HG03378 (cell line): ENCODE results near the gene LRRFIP2.
"Not testable (repeated sequence)": the region's sequence is repeated elsewhere in the genome, so short reads cannot be mapped to it uniquely, and the experiment has no call there.

Source experiments
- ATAC-seq: cut with Tn5 transposase; IDR thresholded peaks from one replicate; pipeline ENCODE4 v1.9.1; 2021; ENCODE audit warnings: mild to moderate bottlenecking, moderate library complexity; ENCODE audit not compliant: unreplicated experiment

Gene LRRFIP2

GRCh38 chr3:37189109-37189508 lies 14.7 kb upstream of the LRRFIP2 start:
- no peak for ATAC-seq

- no peak for ATAC-seq
These were observed 9.6 kb upstream of the LRRFIP2 start for GRCh38 chr3:37183976-37184375.

- no peak for ATAC-seq
These were observed 9.0 kb upstream of the LRRFIP2 start for GRCh38 chr3:37183375-37183831.

- ATAC-seq = no peak
These were observed 8.4 kb upstream of the LRRFIP2 start for GRCh38 chr3:37182816-37183215.

GRCh38 chr3:37181756-37182155 lies 7.4 kb upstream of the LRRFIP2 start:
- ATAC-seq = no peak

GRCh38 chr3:37179144-37179967 lies 5.0 kb upstream of the LRRFIP2 start:
- ATAC-seq = no peak

GRCh38 chr3:37173806-37174205 lies 576 bp downstream of the LRRFIP2 start:
- ATAC-seq = no peak

- ATAC-seq = no peak
These were observed 3.2 kb downstream of the LRRFIP2 start for GRCh38 chr3:37171144-37171543.

GRCh38 chr3:37170513-37170912 lies 3.9 kb downstream of the LRRFIP2 start:
- ATAC-seq = no peak

- ATAC-seq = no peak
These were observed 4.3 kb downstream of the LRRFIP2 start for GRCh38 chr3:37170060-37170459.

GRCh38 chr3:37168896-37169295 lies 5.5 kb downstream of the LRRFIP2 start:
- no peak for ATAC-seq

- ATAC-seq = peak; percentile 69
These were observed 10.9 kb downstream of the LRRFIP2 start for GRCh38 chr3:37163262-37164015.

- peak; percentile 84 for ATAC-seq
These were observed 11.7 kb downstream of the LRRFIP2 start for GRCh38 chr3:37162501-37163245.

GRCh38 chr3:37161351-37161750 lies 13.0 kb downstream of the LRRFIP2 start:
- ATAC-seq = no peak

GRCh38 chr3:37155782-37156181 lies 18.6 kb downstream of the LRRFIP2 start:
- ATAC-seq = no peak

- no peak for ATAC-seq
These were observed 19.6 kb downstream of the LRRFIP2 start for GRCh38 chr3:37154668-37155314.

GRCh38 chr3:37150621-37151020 lies 23.8 kb downstream of the LRRFIP2 start:
- ATAC-seq = no peak

GRCh38 chr3:37149257-37149656 lies 25.1 kb downstream of the LRRFIP2 start:
- no peak for ATAC-seq

GRCh38 chr3:37148208-37148607 lies 26.2 kb downstream of the LRRFIP2 start:
- ATAC-seq = no peak

- no peak for ATAC-seq
These were observed 26.7 kb downstream of the LRRFIP2 start for GRCh38 chr3:37147666-37148065.

- not testable (repeated sequence) for ATAC-seq
These were observed 27.5 kb downstream of the LRRFIP2 start for GRCh38 chr3:37146927-37147326.
